ENCODE measurements around the gene FICD.

Gene FICD

DNA sequence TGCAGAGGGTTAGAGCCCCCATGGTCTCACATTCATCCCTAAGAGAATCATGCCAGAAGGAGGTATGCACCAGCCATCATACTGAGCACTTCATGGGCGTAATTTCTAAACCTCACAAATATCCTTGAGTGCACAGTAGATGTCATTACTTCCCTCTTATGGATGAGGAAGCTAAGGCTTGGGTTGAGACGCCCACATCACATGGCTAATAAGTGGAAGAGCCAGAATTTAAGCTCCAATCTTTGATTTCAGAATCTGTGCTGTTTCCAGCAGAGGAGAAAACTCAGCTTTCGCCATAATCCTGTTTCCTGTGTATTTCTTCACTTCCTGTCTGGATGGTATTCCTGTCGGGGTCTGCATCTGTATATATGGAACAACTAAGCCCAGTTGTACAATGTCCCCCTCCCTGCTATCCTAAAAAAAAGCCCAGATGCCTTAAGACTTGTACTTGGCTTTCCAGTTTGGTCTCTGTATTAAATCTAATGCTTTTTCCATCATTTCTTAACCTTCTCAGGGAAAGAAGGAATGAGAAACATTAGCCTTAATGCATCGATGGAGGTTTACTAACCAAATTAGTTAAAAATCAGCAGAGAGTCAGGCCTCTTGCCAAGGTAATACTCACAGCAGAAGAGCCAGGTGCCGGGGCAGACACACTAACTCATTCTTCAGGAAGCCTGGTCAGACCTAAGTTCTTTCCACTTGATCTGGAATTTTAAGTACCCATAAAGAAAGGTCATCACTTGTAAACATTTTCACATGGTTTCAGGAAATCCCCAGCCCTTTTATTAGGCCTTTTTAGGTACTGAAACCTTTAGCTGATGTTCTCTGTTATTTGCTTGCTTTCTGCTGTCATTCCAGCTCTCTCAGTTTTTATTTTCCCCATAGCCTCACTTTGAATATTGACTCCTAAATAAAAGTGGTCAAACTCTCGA lies 52.6 kb downstream of the FICD start:
- DNase-seq (ENCODE audit: low spot score): no peak

DNA sequence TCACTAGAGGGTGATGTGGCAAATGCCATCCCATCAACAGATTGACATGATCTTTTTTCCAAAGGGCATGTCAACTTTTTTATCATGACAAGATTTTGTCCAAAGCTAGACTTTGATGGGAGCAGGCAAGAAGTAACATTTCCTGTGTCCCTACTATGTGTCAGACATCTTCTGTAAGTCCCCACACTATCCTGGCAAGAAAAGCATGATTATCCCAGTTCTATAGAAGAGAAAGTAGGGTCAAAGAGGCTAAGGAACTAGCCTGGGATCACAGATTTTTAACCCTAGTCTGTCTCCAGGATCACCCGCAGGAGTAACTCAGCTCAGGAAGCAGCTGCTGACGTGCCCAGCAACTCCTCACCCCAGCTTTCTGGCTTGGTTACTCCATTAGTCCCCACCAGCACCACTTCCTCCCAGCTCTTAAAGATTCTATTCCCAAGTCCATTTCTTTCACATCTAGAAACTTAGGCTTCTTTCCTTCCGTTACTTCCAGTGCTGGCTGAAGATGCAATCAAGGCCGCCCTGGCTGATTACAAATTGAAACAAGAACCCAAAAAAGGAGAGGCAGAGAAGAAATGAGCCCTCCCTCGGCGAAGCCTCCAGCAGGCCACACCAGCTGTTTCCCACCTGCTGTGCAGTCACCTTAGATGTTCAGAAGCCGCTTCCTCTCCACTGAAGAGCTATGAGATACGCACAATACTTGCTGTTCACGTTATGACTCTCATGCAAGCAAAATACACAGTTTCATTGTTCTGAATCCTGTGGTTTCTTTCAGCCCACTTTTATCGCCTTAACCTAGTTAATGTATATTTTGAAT lies 53.5 kb downstream of the FICD start:
- peak; percentile 68 for DNase-seq (ENCODE audit: low spot score)
